Fibroblast of pulmonary artery (primary cell): ENCODE results near the gene GZMH.

Experiments used
- DNase-seq: peaks from one replicate; pipeline ENCODE4 v3.0.0-alpha.2; 2010; ENCODE audit warnings: low read depth
- H3K4me3 ChIP-seq: replicated peaks from 2 replicates; pipeline ENCODE4 v1.5.1; 2011; ENCODE audit warnings: low read depth, mild to moderate bottlenecking, control low read depth, low read length, moderate library complexity
- CTCF ChIP-seq: IDR thresholded peaks from 2 replicates; pipeline ENCODE4 v1.5.1; 2011; ENCODE audit warnings: mild to moderate bottlenecking, control low read depth, low read length, inconsistent platforms; ENCODE audit errors: missing control alignments

GZMH gene

GRCh38 chr14:24632336-24632735, 22.9 kb upstream of the GZMH start:
- H3K4me3 ChIP-seq, result no peak overlapping the region
- DNase-seq, result no peak
- TF ChIP-seq CTCF, result no peak

- no peak overlapping the region for H3K4me3 ChIP-seq
Measured at GRCh38 chr14:24631749-24632335, 22.4 kb upstream of the GZMH start.

GRCh38 chr14:24630872-24631477, 21.5 kb upstream of the GZMH start:
- no peak overlapping the region for H3K4me3 ChIP-seq
- TF ChIP-seq CTCF, result no peak
- peak; percentile 36 for DNase-seq

More at GRCh38 chr14:24631749-24632335, 22.4 kb upstream of the GZMH start:
- TF ChIP-seq CTCF, result no peak
- no peak for DNase-seq

GRCh38 chr14:24630087-24630871, 20.8 kb upstream of the GZMH start:
- DNase-seq, result no peak
- no peak overlapping the region for H3K4me3 ChIP-seq
- no peak for TF ChIP-seq CTCF

GRCh38 chr14:24629521-24629920, 20.0 kb upstream of the GZMH start:
- DNase-seq, result no peak
- H3K4me3 ChIP-seq, result no peak overlapping the region
- no peak for TF ChIP-seq CTCF

- H3K4me3 ChIP-seq, result no peak overlapping the region
- DNase-seq, result no peak
- TF ChIP-seq CTCF, result no peak
Measured at GRCh38 chr14:24613747-24614146, 4.3 kb upstream of the GZMH start.
